ENCODE data around the gene SCN1B.

Gene SCN1B

DNA sequence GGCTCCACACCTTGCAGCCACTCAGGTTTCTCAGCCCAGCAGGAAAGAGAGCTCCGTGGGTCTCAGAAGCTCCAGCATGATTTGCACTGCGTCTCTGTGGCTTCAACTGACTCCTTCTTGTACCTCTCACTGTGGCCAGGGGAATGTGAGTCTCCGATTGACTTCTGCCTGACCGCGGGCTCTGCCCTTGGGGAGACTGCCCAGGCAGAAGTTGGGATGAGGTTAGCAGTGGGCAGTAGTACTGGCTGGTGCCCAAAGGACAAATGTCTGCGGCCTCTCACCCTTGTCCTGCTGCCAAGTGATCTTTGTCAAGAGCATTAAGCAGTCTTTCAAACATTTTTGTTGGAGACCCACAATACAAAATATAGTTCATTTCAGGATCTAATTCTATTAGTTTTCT lies 50.9 kb downstream of the SCN1B start:
- H3K4me3 ChIP-seq (ENCODE audit: low read length) = no peak overlapping the region
- TF ChIP-seq, protein P1, sequence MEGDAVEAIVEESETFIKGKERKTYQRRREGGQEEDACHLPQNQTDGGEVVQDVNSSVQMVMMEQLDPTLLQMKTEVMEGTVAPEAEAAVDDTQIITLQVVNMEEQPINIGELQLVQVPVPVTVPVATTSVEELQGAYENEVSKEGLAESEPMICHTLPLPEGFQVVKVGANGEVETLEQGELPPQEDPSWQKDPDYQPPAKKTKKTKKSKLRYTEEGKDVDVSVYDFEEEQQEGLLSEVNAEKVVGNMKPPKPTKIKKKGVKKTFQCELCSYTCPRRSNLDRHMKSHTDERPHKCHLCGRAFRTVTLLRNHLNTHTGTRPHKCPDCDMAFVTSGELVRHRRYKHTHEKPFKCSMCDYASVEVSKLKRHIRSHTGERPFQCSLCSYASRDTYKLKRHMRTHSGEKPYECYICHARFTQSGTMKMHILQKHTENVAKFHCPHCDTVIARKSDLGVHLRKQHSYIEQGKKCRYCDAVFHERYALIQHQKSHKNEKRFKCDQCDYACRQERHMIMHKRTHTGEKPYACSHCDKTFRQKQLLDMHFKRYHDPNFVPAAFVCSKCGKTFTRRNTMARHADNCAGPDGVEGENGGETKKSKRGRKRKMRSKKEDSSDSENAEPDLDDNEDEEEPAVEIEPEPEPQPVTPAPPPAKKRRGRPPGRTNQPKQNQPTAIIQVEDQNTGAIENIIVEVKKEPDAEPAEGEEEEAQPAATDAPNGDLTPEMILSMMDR (conservative IDR thresholded peaks at IDR 0.05; ENCODE audit: low read length) = no peak
- no peak for DNase-seq (ENCODE audit: low read depth)

DNA sequence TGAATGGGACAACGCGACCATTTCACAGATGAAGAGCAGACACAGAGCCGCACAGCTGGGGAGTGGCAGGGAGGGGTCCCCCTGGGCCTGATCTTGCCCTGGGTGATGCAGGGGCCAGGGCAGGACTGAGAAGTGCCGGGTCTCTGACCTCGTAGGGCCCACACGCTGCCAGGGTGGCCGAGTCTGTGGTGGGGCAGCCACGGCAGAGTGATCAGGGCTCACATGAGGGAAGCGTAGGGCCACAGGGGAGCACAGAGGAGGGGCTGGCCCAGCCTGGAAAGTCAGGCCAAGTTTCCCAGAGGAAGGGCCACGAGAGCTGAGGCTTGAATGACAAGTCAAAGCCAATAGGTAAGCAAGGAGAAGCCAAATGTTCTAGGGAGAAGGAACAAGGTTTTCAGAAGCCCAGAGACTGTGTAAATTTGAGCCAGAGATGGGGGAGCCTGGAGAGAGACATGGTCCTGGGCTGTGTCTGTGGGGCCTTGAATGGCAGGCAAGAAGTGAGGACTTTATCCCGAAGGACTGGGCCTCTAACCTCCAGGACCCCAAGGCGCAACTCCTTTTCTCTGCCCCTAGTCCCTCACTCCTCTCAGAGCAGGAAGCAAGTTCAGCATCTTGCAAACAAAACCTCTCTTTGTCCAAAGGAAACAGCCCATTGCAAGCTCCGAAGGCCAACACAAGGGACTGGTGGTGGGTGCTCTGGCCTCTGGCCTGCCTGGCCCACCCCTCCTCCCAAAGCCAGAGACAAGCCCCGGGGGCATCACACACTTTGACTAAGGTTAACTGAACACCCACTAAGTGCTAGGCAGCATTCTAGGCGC lies 53.6 kb downstream of the SCN1B start:
- H3K4me3 ChIP-seq (ENCODE audit: low read length) = no peak overlapping the region
- TF ChIP-seq, protein P1 (conservative IDR thresholded peaks at IDR 0.05; ENCODE audit: low read length) = no peak
- DNase-seq (ENCODE audit: low read depth) = no peak

DNA sequence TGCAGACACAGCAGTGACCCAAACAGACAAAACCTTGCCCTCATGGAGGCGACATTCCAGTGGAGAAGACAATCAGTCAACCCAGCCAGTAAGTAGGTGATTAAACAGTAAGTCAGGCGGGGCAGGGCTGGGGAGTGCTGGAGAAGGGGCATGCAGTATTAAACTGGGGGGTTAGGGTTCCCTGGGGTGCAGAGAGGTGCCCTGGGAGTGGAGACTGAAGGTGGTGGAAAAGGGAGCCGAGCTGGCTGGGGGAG lies 54.2 kb downstream of the SCN1B start:
- no peak for DNase-seq (ENCODE audit: low read depth)
- TF ChIP-seq, protein P1 (conservative IDR thresholded peaks at IDR 0.05; ENCODE audit: low read length) = no peak
- no peak overlapping the region for H3K4me3 ChIP-seq (ENCODE audit: low read length)

DNA sequence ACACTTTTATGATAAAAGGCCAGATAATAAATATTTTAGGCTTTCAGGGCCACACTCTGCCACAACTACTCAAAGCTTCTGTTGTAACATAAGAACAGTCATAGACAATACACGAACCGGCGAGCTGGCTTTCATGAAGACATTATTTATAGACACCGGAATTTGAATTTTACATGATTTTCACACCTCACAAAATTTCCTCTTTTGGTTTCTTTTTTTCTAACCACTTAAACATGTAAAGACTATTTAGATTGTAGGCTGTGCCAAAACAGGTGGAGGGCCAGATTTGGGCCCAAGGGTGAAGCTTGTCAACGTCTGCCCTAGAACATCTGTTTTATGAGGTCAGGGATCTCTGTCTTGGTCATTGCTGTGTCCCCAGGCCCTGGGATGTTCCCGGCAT lies 55.7 kb downstream of the SCN1B start:
- TF ChIP-seq, protein P1 (conservative IDR thresholded peaks at IDR 0.05; ENCODE audit: low read length) = no peak
- no peak for DNase-seq (ENCODE audit: low read depth)
- no peak overlapping the region for H3K4me3 ChIP-seq (ENCODE audit: low read length)

DNA sequence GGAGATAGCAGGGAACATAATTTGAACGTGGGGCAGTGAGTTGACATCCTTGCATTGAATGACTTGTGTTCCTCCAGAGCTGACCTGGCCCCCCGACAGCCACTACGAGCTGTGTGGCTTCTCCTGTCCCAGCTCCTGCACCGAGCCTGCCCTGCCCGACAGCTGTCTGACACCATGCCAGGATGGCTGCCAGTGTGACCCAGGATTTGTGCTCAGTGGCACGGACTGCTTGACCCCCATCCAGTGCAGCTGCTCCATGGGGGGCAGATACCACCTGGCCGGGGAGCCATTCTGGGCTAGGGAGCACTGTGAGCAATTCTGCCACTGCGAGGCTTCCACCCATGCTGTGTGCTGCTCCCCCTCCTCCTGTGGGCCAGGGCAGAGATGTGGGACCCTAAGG lies 56.2 kb downstream of the SCN1B start:
- TF ChIP-seq, protein P1 (conservative IDR thresholded peaks at IDR 0.05; ENCODE audit: low read length) = no peak
- no peak overlapping the region for H3K4me3 ChIP-seq (ENCODE audit: low read length)
- DNase-seq (ENCODE audit: low read depth) = no peak

DNA sequence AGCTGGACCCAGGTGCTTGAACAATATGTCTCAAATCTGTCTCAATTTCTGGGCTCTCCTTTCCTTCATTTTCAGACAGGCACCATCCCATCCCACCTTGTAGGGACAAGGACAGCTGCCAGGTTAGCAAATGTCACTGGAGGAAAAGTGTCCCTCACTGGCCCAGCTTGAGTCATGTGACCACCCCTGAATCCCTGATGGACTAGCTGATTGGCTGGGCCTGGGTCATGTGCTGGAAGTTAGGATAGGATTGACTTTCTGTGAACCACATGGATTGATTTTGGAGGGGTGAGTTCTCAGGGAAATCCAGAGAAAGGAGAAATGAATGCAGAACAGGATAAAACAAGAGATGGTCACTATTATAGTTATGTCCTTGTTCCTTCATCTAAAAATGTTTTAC lies 57.1 kb downstream of the SCN1B start:
- TF ChIP-seq, protein P1 (conservative IDR thresholded peaks at IDR 0.05; ENCODE audit: low read length) = no peak
- DNase-seq (ENCODE audit: low read depth) = no peak
- H3K4me3 ChIP-seq (ENCODE audit: low read length) = no peak overlapping the region

DNA sequence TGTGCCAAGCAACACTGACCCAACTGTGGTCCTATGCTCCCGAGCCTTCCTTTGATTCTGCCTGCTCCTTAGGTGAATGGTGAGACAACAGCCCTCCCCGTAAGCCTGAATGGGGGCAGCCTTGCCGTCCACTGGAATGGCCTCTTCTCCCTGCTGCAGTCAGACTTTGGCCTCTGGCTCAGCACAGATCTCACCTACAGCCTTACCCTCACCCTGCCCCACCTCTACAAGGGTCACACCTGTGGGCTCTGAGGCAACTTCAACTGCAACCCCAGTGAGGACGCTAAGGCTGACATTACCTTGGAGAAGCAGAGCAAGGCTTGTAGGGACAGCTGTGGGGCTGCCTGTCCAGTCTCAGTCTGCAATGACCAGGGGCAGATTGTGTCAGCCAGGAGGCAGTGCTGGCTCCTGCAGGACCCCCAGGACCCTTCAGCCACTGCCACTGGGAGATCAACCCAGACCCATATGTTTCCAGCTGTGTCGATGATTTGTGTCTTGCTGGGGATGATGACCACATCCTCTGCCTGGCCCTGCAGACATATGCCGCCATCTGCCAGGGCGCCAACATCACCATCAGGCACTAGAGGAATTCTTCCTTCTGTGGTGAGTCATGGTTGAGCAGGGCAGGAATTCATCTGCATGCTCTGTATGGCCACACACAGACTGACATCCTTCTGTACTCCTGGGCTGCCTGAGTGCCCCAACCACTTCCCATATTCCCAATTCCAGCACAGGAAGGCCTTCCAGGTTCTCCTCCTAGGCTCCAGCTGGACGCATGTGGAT lies 58.1 kb downstream of the SCN1B start:
- H3K4me3 ChIP-seq (ENCODE audit: low read length) = no peak overlapping the region
- TF ChIP-seq, protein P1 (conservative IDR thresholded peaks at IDR 0.05; ENCODE audit: low read length) = no peak; the same call in 1 of the 2 replicates
- peak; percentile 95 for DNase-seq (ENCODE audit: low read depth)

Measured in AG10803 (cell line).